HG03175 (cell line): ENCODE measurements around the gene CCNI.

Experiments
- ATAC-seq: cut with Tn5 transposase; IDR thresholded peaks from one replicate; pipeline ENCODE4 v1.9.1; 2021; ENCODE audit warnings: mild to moderate bottlenecking, moderate library complexity; ENCODE audit not compliant: unreplicated experiment

CCNI gene

DNA sequence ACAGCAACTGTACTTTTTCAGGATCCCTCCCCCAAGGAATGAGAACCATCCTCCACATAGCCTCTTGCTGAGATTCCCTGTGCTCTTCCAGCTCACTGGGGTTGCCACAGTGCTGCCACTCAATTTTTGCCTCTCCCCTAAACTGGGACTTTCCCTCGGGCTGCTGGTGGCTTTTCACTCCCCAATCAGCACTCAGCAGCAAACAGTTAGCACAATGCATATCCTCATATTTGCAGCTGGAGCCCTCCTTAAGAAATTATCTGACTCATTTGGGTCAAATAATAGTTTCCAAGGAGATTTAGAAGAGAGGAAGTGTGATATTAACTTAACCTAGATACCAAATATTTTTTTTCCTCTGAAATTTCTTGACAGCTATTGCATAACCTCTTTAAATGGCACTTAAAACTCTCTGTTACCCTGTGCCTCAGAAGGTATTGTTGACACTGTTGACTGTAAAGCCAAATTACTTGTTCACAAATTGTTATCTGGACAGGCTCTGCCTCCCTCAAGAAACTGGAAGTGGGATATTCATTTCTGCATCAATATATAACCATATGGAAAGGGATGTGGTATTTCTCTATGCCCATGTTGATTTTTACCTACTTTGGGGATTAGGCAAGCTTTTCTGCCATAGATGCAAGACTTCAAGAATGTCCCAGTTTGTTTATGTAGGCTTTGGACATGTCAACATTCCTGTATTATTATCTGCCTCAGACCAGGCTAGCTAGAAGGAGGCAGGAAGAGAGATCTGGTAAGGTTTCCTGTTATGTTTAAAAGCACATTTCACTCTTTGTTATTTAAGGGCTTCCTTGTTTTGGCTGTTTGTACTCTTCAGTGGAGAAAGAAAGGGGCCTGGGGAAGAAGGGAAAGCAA is 68.2 kb downstream of the CCNI start:
- ATAC-seq: peak; percentile 60

DNA sequence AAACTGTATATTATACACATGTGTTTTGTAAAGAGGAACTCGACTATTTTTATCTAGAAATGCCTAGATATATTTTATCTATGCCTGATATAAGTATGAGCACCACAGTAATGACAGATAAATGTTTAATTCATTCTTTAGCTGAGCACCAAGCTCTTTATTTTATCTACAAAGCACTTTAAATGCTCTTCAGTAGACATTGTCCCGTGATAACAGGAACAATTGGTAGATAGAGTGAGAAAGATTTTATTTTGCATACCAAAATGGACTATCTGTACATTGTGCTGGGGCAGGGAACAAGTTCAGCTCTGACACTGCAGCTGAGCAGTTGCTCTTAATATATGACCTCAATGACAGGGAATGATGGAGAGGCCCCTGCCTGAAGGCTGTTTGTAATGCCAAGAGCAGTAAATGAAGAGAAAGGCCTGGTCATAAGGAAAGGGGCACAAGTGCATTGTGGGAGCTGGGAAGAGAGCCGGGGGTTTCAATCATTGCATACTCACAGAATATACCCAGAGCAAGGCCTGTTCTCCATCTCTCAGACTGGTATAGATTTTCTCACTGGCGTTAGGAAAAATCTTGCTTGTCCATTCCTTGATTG is 68.9 kb downstream of the CCNI start:
- ATAC-seq: no peak

DNA sequence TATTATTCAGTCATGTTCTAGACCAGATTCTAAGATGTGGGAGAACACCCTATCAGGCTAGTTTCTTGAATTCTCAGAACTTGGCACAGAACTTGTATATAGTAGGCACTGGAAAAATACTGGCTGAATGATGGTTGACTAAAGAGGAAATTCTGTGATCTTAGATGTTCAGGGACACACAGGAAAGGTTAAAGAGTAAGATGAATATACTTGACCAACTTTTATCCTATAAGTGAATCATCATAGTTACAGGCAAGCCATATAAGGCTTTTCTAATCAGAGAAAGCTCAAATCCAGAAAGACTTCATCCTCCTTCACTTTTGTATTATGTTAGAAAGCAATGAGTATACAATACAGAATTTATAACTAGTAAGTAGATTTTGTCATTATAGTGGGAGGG is 72.4 kb downstream of the CCNI start:
- ATAC-seq: no peak

DNA sequence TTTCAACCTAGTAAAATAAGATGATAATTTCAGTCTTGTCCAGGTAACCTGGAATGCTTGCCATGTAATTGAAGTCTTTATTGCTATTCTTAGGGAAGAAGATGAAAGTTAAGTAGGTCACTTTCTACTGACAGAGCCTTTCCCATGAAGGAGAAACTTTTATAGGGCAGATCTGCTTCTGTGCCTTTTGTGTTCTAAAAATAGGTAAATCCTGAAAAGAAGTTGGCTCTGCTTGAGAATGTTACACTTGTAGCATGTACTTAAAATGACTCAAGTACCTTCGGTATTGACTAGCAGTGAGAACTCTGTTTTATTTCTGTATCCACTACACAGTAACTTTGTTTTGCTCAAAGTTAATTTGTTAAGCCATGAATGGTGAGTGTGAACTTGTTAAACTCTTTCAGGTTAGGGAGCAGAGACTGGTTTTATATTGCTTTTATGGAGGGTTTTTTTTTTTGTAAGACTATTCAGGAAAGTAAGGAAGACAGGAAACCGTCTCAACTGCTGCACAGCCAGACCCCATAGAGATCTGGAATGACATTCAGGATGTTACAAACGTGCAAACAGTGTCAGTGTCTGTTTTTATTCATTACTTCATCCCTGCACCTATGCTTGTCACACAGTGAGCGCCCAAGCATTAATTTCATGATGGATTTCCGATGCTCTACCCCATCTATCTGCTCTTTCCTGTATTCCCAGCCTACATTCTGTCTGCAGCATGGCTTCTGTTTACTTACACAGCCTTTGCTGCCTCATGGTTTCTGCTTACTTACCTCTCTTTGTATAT is 73.3 kb downstream of the CCNI start:
- no peak for ATAC-seq

DNA sequence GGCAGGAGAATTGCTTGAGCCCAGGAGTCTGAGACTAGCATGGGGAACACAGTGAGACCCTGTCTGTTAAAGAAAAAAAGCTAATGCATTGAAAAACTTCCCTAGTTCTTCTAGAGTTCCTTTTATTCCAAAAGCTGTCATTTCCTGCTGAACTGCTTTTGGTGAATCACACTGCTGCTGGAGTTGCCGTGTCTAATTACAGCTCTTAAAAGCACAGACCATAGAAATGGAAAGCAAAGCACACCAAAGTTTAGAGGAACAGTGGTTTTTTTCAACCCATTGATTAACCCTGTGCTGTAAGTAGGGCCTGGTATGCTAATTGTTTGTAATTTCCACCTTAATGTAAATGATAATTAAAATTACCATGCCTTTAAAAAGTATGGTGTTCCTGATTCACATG is 73.9 kb downstream of the CCNI start:
- no peak for ATAC-seq

DNA sequence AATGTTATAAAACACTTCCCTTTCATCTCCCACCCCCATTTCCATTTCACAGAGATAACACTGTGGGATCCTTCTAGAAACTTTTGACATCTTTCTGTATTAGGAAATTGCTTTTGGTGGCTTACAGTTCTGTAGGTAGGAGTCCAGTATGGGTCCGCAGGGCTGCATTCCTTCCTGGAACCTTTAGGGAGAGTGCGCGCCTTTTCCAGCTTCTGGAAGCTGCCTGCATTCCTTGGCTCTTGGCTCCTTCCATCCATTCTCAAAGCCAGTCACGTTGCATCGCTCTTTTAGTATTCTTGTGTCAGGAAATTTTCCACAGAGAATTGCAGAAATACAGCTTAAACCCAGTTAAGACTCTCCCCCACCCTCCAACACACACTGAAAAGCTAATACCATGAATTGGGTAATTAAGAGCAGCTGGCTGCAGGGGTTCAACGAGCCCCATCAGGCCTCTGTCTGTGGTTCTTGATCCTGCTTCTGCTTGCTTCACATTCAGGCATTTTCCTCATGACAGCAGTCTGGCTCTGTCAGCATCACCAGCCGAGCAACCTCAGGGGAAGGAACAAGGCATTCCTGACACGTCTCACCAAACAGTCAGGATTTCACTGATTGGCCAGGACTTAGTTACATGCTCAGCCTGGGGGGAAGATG is 77.4 kb downstream of the CCNI start:
- no peak for ATAC-seq

DNA sequence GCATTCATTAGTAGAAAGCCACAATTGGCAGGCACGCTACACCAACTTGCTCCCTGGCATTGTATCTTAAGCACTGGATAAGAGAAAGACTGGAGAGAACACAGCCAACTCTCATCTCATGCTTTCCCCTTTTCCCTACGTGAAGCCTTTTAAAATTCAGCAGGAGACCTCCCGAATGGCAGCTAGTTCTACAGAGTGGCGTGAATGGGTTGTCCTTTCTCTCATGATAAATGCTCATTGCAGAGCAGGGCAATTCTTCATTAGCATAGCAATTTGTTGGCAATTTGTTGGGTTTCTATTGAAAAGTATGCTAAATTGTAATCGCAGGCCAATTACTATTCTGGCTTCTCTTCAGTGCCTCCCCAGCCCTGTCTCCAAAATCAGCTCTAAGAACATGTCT is 78.3 kb downstream of the CCNI start:
- no peak for ATAC-seq
